Measurements from ENCODE around the gene ZCCHC17.

ZCCHC17 gene

GRCh38 chr1:31373897-31374486, 77.2 kb downstream of the ZCCHC17 start:
- CTCF ChIA-PET, result interaction anchor here (0.7 to 2.0 kb wide), 6 partner anchors 21 to 190 kb away, joined by 3 to 9 read pairs (median 3); partner anchors contain the start of genes SNRNP40 and ZCCHC17
- DNase-seq (ENCODE audit: extremely low spot score), result no peak
- POLR2A ChIA-PET, result interaction anchor here (0.8 to 2.2 kb wide), 5 partner anchors 10 to 219 kb away, joined by 3 to 20 read pairs (median 4); partner anchors contain the start of genes SNRNP40 and ZCCHC17
- TF ChIP-seq L3MBTL2 (conservative IDR thresholded peaks at IDR 0.05) (peak; percentile 42; the same call in 1 of the 2 replicates), BHLHE40 (IDR thresholded peaks at IDR 0.05; ENCODE audit: borderline replicate concordance) (no peak), LEF1 (IDR thresholded peaks at IDR 0.05; ENCODE audit: borderline replicate concordance) (no peak), FOXM1 (IDR thresholded peaks at IDR 0.05; ENCODE audit: borderline replicate concordance) (no peak), NFRKB (IDR thresholded peaks at IDR 0.05) (no peak), SP1 (IDR thresholded peaks at IDR 0.05) (no peak)

- TF ChIP-seq LEF1 (IDR thresholded peaks at IDR 0.05; ENCODE audit: borderline replicate concordance), result no peak
- TF ChIP-seq PKNOX1 (IDR thresholded peaks at IDR 0.05), result no peak
- TF ChIP-seq BHLHE40 (IDR thresholded peaks at IDR 0.05; ENCODE audit: borderline replicate concordance), result no peak
- no peak for TF ChIP-seq FOXM1 (IDR thresholded peaks at IDR 0.05; ENCODE audit: borderline replicate concordance)
- TF ChIP-seq SP1 (IDR thresholded peaks at IDR 0.05), result no peak
- no peak for TF ChIP-seq L3MBTL2 (conservative IDR thresholded peaks at IDR 0.05)
- TF ChIP-seq NFRKB (IDR thresholded peaks at IDR 0.05), result no peak
- no peak for TF ChIP-seq ELF4 (IDR thresholded peaks at IDR 0.05)
- no peak for TF ChIP-seq FOXA1 (IDR thresholded peaks at IDR 0.05)
- no peak for TF ChIP-seq CTBP1 (IDR thresholded peaks at IDR 0.05; ENCODE audit: borderline replicate concordance)
- no peak for TF ChIP-seq TARDBP (IDR thresholded peaks at IDR 0.05)
- no peak for TF ChIP-seq SUZ12 (IDR thresholded peaks at IDR 0.05)
- no peak for TF ChIP-seq FOXK2 (IDR thresholded peaks at IDR 0.05)
- TF ChIP-seq HDGF (IDR thresholded peaks at IDR 0.05; ENCODE audit: borderline replicate concordance), result no peak
- no peak for TF ChIP-seq ZNF384 (IDR thresholded peaks at IDR 0.05)
- no peak for TF ChIP-seq ARNT (IDR thresholded peaks at IDR 0.05)
- no peak for DNase-seq (ENCODE audit: extremely low spot score)
- POLR2A ChIA-PET, result interaction anchor here (1.5 to 2.2 kb wide), 2 partner anchors 14 to 78 kb away, joined by 4 to 20 read pairs; partner anchors contain the start of genes SNRNP40 and ZCCHC17
- CTCF ChIA-PET, result interaction anchor here (0.7 to 2.0 kb wide), 4 partner anchors 20 to 175 kb away, joined by 3 to 9 read pairs (median 4); no protein-coding TSS in a partner anchor
Observed at GRCh38 chr1:31374511-31375196, 77.8 kb downstream of the ZCCHC17 start.

GRCh38 chr1:31376375-31377134, 79.7 kb downstream of the ZCCHC17 start:
- ChIA-PET POLR2A (interaction anchor here (1.4 kb wide), 1 partner anchor 13 kb away, joined by 3 read pairs; no protein-coding TSS in a partner anchor), CTCF (interaction anchor here (1.4 kb wide), 1 partner anchor 45 kb away, joined by 5 read pairs; no protein-coding TSS in a partner anchor)
- DNase-seq (ENCODE audit: extremely low spot score), result no peak
- TF ChIP-seq ZNF384 (IDR thresholded peaks at IDR 0.05) (no peak), PKNOX1 (IDR thresholded peaks at IDR 0.05) (no peak), NFRKB (IDR thresholded peaks at IDR 0.05) (no peak), ELF4 (IDR thresholded peaks at IDR 0.05) (no peak), FOXM1 (IDR thresholded peaks at IDR 0.05; ENCODE audit: borderline replicate concordance) (no peak), SUZ12 (IDR thresholded peaks at IDR 0.05) (no peak), HDGF (IDR thresholded peaks at IDR 0.05; ENCODE audit: borderline replicate concordance) (no peak), BHLHE40 (IDR thresholded peaks at IDR 0.05; ENCODE audit: borderline replicate concordance) (no peak), FOXK2 (IDR thresholded peaks at IDR 0.05) (no peak), ARNT (IDR thresholded peaks at IDR 0.05) (no peak), FOXA1 (IDR thresholded peaks at IDR 0.05) (no peak), LEF1 (IDR thresholded peaks at IDR 0.05; ENCODE audit: borderline replicate concordance) (no peak), TARDBP (IDR thresholded peaks at IDR 0.05) (no peak)

GRCh38 chr1:31377364-31377863, 80.6 kb downstream of the ZCCHC17 start:
- TF ChIP-seq ARNT (IDR thresholded peaks at IDR 0.05) (no peak), ELF4 (IDR thresholded peaks at IDR 0.05) (no peak), L3MBTL2 (conservative IDR thresholded peaks at IDR 0.05) (no peak), LEF1 (IDR thresholded peaks at IDR 0.05; ENCODE audit: borderline replicate concordance) (no peak), FOXA1 (IDR thresholded peaks at IDR 0.05) (no peak), FOXK2 (IDR thresholded peaks at IDR 0.05) (no peak), ZNF384 (IDR thresholded peaks at IDR 0.05) (no peak), FOXM1 (IDR thresholded peaks at IDR 0.05; ENCODE audit: borderline replicate concordance) (no peak), NFRKB (IDR thresholded peaks at IDR 0.05) (no peak)
- DNase-seq (ENCODE audit: extremely low spot score), result no peak
- ChIA-PET CTCF (no interaction called here), POLR2A (interaction anchor here (1.4 kb wide), 1 partner anchor 12 kb away, joined by 3 read pairs; no protein-coding TSS in a partner anchor)

- no peak for TF ChIP-seq ZNF384 (IDR thresholded peaks at IDR 0.05)
- no peak for TF ChIP-seq BHLHE40 (IDR thresholded peaks at IDR 0.05; ENCODE audit: borderline replicate concordance)
- TF ChIP-seq NFRKB (IDR thresholded peaks at IDR 0.05), result no peak
- no peak for TF ChIP-seq TARDBP (IDR thresholded peaks at IDR 0.05)
- no peak for TF ChIP-seq LEF1 (IDR thresholded peaks at IDR 0.05; ENCODE audit: borderline replicate concordance)
- no peak for TF ChIP-seq L3MBTL2 (conservative IDR thresholded peaks at IDR 0.05)
- TF ChIP-seq CTBP1 (IDR thresholded peaks at IDR 0.05; ENCODE audit: borderline replicate concordance), result no peak
- TF ChIP-seq FOXM1 (IDR thresholded peaks at IDR 0.05; ENCODE audit: borderline replicate concordance), result no peak
- TF ChIP-seq PKNOX1 (IDR thresholded peaks at IDR 0.05), result no peak
- no peak for TF ChIP-seq ELF4 (IDR thresholded peaks at IDR 0.05)
- TF ChIP-seq SP1 (IDR thresholded peaks at IDR 0.05), result no peak
- no peak for TF ChIP-seq FOXA1 (IDR thresholded peaks at IDR 0.05)
- TF ChIP-seq ARNT (IDR thresholded peaks at IDR 0.05), result no peak
- no peak for TF ChIP-seq SUZ12 (IDR thresholded peaks at IDR 0.05)
- no peak for DNase-seq (ENCODE audit: extremely low spot score)
- ChIA-PET CTCF (no interaction called here), POLR2A (no interaction called here)
Observed at GRCh38 chr1:31378001-31378400, 81.2 kb downstream of the ZCCHC17 start.

Data from HEK293T (cell line).